ENCODE results near the gene PRSS2.

Gene PRSS2

GRCh38 chr7:142813226-142813625, 42.5 kb downstream of the PRSS2 start:
- in situ Hi-C loops (cut with HindIII; ENCODE audit: low pct_ligation_motif_present, low sequenced_read_pairs), result no loop called here

GRCh38 chr7:142813699-142814098, 42.9 kb downstream of the PRSS2 start:
- no peak for DNase-seq
- peak overlapping the region; percentile 93 for H3K27ac ChIP-seq
- TF ChIP-seq CTCF (IDR thresholded peaks at IDR 0.05; ENCODE audit: low read depth, low read length, missing control alignments), result no peak
- no peaks in the 10 kb centered on the region for H3K36me3 ChIP-seq (replicated peaks)
- in situ Hi-C loops (cut with HindIII; ENCODE audit: low pct_ligation_motif_present, low sequenced_read_pairs), result no loop called here
- H3K27me3 ChIP-seq (replicated peaks), result no peaks in the 10 kb centered on the region
- H3K4me3 ChIP-seq (ENCODE audit: low read depth, low read length), result no peak overlapping the region

More at GRCh38 chr7:142813226-142813625, 42.5 kb downstream of the PRSS2 start:
- no peaks in the 10 kb centered on the region for H3K27me3 ChIP-seq (replicated peaks)
- H3K27ac ChIP-seq, result peak overlapping the region; percentile 93
- no peaks in the 10 kb centered on the region for H3K36me3 ChIP-seq (replicated peaks)
- TF ChIP-seq CTCF (IDR thresholded peaks at IDR 0.05; ENCODE audit: low read depth, low read length, missing control alignments), result no peak
- peak; percentile 94 for DNase-seq
- H3K4me3 ChIP-seq (ENCODE audit: low read depth, low read length), result no peak overlapping the region

- Histone ChIP-seq H3K36me3 (replicated peaks) (no peaks in the 10 kb centered on the region), H3K27ac (no peak overlapping the region), H3K4me3 (ENCODE audit: low read depth, low read length) (no peak overlapping the region), H3K27me3 (replicated peaks) (no peaks in the 10 kb centered on the region)
- TF ChIP-seq CTCF (IDR thresholded peaks at IDR 0.05; ENCODE audit: low read depth, low read length, missing control alignments), result no peak
- in situ Hi-C loops (cut with HindIII; ENCODE audit: low pct_ligation_motif_present, low sequenced_read_pairs), result no loop called here
- DNase-seq, result no peak
These were observed 43.7 kb downstream of the PRSS2 start for GRCh38 chr7:142814451-142814850.

- in situ Hi-C loops (cut with HindIII; ENCODE audit: low pct_ligation_motif_present, low sequenced_read_pairs), result no loop called here
- no peak overlapping the region for H3K4me3 ChIP-seq (ENCODE audit: low read depth, low read length)
- H3K27ac ChIP-seq, result no peak overlapping the region
- H3K36me3 ChIP-seq (replicated peaks), result no peaks in the 10 kb centered on the region
- no peaks in the 10 kb centered on the region for H3K27me3 ChIP-seq (replicated peaks)
- no peak for DNase-seq
- no peak for TF ChIP-seq CTCF (IDR thresholded peaks at IDR 0.05; ENCODE audit: low read depth, low read length, missing control alignments)
These were observed 44.4 kb downstream of the PRSS2 start for GRCh38 chr7:142815134-142815533.

- no peak for TF ChIP-seq CTCF (IDR thresholded peaks at IDR 0.05; ENCODE audit: low read depth, low read length, missing control alignments)
- in situ Hi-C loops (cut with HindIII; ENCODE audit: low pct_ligation_motif_present, low sequenced_read_pairs), result no loop called here
- Histone ChIP-seq H3K36me3 (replicated peaks) (no peaks in the 10 kb centered on the region), H3K27ac (no peak overlapping the region), H3K4me3 (ENCODE audit: low read depth, low read length) (no peak overlapping the region), H3K27me3 (replicated peaks) (no peaks in the 10 kb centered on the region)
- DNase-seq, result no peak
These were observed 46.7 kb downstream of the PRSS2 start for GRCh38 chr7:142817506-142817905.

- no peak for DNase-seq
- Histone ChIP-seq H3K4me3 (ENCODE audit: low read depth, low read length) (no peak overlapping the region), H3K36me3 (replicated peaks) (no peaks in the 10 kb centered on the region), H3K27me3 (replicated peaks) (no peaks in the 10 kb centered on the region), H3K27ac (no peak overlapping the region)
- TF ChIP-seq CTCF (IDR thresholded peaks at IDR 0.05; ENCODE audit: low read depth, low read length, missing control alignments), result no peak
- in situ Hi-C loops (cut with HindIII; ENCODE audit: low pct_ligation_motif_present, low sequenced_read_pairs), result no loop called here
These were observed 48.8 kb downstream of the PRSS2 start for GRCh38 chr7:142819530-142819929.

Data from brain microvascular endothelial cell (primary cell).